Left forelimb (tissue), 1 donor: ENCODE measurements around the gene MT1A.
"Not testable (repeated sequence)": the region's sequence is repeated elsewhere in the genome, so short reads cannot be mapped to it uniquely, and the experiment has no call there.

Experiments used
- DNase-seq: peaks from one replicate; pipeline ENCODE4 v3.0.0-alpha.2; 2018; ENCODE audit warnings: low spot score

Gene MT1A

DNA sequence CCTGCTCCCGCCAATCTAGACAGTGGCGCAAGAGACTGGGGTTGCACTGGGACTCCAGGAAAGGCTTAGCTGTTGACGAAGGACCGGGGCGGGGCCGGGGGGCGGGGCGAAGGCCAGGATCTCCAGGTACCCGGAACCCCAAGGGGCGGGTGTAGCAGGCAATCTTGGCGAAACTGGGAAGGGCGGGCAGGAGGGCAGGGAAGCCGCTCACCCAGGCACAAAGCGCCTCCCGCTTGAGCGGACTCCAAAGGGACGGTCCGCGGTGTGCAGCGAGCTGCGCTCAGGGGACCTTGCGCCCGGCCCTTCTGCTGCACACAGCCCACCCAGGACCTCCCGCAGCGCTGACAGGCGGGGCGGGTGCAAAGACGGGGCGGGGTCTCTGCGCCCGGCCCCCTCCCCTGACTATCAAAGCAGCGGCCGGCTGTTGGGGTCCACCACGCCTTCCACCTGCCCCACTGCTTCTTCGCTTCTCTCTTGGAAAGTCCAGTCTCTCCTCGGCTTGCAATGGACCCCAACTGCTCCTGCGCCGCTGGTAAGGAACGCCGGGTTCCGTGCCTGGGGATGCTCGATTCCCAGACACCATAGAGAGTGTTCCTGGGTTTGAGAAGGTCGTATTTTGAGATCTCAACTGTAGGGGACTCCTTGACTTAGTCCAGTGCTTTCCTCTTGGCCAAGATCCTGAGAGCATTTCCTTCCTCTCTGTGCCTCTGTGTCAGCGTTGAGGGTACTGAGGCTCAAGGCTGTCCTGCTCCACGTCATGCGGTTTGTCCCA, 19.3 kb downstream of the MT1A start, which contains the start of gene MT1F:
Gene MT1F, plus strand, starts transcription at position 405 of the 772 bp plus-strand sequence. Its CDS starts 100 bp downstream, at position 505.
- DNase-seq = no peak

DNA sequence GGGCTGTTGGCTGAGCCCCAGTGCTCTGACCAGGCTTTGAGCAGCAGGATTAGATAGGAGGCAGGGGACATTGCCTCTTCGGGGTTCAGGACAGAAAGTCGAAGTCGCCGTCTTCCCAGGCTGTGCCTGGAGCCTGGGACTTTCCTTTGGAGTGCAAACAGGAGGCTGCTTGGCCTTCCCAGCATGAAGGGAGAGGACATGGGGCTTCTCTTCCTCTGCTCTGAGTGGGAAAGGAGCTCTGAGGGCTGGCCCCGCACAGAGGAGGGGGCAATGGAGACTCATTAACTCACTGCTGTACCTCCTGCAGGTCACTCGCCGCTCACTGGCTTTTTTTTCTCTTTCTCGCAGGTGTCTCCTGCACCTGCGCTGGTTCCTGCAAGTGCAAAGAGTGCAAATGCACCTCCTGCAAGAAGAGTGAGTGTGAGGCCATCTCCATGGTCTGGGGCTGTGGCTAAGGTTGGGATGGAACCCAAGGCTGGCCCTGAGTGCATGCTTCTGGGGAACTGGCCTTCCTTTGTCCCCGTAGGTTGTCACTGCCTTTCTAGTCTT, 19.9 kb downstream of the MT1A start:
- no peak for DNase-seq

DNA sequence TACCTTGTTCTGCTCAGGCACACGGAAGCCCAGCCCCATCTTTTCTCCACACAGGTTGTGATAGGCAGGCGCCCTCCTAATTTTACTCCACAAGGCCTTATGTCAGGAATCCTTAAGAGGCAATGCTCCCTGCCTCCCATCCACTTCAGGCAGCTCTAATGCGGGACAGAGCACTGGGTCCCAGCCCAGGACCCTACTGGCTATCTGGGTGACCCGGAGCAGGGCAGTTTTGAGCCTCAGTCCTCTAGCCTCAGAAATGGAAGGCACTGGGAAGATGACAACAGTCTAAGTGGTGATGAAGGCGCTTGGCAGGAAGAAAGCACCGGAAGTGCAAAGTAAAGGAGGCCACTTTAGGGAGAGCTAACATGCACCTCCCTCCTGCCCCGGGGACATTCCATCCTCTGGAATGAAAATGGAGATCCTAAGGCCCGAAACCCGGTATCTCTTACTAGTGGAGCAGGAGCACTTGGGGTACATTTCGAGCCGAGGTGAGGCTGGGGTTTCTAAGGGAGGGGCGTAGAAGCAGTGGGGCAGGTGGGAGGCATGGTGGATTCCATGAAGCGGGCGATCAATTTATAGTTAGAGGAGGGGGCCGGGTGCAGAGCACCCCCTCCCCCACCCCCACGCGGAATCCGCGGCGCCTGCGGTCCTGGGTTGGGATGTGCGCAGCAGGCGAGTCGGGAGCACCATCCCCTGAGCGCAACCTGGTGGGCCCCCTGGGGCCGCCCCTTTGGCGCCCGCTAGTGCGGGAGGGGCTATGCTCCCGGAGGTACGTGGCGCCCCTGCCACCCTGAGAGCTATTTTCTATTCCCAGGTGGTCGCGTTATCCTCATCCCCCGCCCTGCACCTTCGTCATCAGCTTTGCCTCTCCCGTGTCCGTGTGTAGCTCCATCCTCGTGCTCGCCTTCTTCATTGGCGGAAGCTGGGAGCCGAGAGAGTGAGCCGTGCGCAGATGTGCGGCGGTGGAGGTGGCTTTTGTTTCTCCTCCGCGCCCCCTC, 24.2 kb downstream of the MT1A start:
- no peak for DNase-seq

DNA sequence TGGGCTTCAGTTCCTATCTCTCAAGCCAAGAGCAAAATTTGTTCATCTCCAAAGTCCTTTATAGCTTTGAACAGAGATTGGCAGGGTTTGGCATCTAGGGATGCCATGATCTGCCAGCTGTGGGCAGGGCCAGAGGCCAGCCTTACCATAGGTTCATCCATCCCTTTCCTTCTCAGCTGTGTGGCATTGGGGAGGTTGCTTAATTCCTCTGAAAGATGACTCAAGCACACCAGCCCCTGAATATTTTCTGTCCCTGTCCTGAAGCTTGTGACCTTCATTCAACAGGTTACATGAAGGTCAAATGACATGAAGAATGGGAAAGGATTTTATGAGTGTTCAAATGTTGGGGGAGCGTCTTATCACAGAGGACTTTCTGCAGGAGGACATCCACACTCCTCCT, 26.0 kb downstream of the MT1A start:
- DNase-seq = no peak

DNA sequence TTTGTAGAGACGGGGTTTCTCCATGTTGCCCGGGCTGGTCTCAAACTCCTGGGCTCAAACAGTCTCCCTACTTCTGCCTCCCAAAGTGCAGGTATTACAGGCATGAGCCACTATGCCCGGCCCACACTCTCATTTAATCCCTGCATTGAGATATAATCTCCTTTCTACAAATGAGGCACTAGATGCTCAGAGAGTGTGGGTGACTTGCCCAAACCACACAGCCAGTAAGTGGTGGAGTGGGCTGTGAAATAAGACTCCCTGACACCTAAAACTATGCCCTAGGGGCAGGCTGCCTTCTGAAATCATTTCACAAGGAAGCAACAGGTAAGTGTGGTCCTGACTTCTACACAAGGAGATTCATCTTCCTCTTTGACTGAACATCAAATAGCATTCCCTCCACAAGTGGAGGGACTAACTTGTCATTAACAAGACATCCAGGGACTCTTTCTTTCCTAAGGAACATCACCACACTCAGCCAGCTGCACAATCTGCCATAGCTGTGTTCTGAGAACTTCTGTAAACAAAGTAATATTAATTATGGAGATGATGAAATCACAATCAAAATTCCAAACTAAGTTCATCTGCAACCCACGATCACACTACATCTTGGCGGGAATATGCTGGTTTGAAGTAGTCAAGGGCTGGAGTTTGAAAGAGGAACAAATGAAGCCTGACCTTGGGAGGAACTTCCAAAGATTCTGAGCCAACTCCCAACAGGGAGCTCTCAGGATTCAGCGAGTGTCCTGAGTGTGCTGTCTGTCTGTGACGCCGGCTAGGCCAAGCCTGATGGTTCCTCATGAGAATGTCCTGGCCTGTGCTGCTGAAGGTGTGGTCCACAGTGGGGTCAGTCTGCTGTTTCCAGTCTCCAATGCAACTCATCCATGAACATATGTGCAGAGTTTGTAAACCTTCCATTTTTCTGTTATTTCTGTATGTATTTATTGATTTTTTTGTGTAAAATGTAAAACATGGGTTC, 27.1 kb downstream of the MT1A start:
- DNase-seq = not testable (repeated sequence)

DNA sequence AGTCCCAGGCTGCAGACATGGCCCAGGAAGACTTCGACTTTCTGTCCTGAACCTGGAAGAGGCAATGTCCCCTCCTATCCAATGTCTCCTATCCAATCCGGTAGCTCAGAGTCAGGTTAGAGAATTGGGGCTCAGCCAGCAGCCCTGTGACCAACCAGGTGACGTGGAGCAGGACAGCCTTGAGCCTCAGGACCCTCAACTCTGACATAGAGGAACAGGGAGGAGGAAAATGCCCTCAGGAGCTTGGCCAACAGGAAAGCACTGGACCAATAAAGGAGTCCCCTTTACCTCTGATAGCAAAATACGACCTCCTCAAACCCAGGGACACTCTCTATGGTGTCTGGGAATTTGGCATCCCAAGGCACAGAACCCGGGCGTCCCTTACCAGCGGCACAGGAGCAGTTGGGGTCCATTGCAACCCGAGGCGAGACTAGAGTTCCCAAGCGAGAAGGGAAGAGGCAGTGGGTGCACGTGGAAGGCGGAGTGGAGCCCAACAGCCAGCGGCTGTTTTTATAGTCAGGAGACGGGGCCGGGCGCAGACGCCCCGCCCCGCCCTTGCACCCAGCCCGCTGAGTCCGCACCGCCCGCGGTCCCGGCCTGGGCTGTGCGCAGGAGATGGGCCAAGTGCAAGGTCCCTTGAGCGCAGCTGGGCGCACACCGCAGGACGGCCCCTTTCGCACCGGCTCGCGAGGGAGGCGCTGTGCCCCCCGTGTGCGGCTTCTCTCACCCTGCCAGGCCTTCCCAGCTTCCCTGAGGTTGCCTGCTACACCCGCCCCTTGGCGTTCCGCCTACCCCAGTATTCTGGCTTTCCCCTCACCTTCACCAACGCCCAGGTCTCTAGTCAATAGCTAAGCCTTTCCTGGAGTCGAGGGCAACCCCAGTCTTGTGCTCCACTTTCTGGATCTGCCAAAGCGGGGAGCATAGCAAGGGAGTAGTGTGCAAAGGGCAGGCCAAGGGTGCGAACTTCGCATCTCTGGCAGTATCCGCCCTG, 29.4 kb downstream of the MT1A start, which contains the start of gene MT1G:
Gene MT1G, minus strand, starts transcription at position 485 of the 991 bp plus-strand sequence. Its CDS starts 72 bp downstream, at position 413.
- no peak for DNase-seq

DNA sequence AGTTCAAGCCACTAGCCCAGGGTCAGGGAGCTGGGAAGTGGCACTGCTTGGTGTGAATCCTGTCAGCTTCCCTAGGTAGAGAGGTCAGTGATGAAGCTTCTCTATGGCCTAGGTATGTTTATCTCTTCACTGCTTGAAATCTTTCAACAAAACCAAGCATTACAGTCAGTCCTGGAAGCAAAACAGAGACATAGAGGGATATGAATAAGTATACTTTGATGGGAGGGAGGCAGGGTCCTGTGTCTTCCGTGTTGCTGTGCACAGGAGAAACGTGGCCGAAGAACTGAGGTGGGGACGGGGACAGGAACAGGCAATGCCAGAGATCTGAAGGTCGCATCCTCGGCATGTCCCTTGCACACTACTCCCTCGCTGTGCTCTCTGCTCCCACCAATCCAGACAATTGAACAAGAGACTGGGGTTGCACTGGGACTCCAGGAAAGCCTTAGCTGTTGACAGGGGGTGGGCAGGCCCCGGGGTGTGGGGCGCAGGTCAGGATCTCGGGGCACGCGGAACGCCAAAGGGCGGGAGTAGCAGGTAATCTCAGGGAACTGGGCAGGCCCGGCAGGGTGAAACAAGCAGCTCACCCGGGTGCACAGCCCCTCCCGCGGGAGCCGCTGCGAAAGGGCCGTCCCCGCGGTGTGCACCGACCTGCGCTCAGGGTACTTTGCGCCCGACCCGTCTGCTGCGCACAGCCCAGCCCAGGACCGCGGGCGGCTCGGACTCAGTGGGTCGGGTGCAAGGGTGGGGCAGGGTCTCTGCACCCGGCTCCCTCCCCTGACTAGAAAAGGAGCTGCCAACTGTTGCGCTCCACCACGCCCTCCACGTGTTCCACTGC, 30.8 kb downstream of the MT1A start, which contains the start of gene MT1H:
Gene MT1H, plus strand, starts transcription at position 810 of the 835 bp plus-strand sequence. CDS start 71 bp downstream, outside the sequence.
- no peak for DNase-seq

DNA sequence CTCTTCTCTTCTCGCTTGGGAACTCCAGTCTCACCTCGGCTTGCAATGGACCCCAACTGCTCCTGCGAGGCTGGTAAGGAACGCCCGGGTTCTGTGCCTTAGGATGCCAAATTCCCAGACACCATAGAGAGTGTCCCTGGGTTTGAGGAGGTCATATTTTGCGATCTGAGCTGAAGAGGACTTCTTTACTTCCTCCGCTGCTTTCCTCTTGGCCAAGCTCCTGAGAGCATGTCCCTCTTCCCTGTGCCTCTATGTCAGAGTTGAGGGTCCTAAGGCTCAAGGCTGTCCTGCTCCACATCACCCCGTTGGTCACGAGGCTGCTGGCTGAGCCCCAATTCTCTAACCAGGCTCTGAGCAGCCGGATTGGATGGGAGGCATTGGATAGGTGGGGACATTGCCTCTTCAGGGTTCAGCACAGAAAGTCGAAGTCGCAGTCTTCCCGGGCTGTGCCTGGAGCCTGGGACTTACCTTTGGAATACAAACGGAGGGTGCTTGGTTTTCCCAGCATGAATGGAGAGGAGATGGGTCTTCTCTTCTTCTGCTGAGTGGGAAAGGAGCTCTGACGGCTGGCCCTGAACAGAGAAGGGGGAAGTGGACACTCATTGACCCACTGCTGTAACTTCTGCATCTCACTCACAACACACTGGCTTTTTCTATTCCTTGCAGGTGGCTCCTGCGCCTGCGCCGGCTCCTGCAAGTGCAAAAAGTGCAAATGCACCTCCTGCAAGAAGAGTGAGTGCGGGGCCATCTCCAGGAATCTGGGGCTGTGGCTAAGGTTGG, 31.6 kb downstream of the MT1A start:
- DNase-seq = no peak

DNA sequence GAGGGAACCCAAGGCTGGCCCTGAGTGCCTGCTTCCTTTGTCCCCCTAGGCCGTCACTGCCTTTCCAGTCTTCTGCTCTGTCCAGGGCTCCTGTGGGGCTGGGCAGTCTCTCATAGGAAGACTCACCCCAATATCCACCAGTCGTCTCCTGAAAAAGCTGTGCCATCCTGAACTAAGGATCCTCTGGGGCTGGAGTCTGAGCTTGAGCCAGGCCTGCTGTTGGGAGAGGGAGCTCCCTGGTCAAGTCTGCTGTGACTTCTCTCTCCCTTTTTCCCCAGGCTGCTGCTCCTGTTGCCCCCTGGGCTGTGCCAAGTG, 32.1 kb downstream of the MT1A start:
- no peak for DNase-seq

DNA sequence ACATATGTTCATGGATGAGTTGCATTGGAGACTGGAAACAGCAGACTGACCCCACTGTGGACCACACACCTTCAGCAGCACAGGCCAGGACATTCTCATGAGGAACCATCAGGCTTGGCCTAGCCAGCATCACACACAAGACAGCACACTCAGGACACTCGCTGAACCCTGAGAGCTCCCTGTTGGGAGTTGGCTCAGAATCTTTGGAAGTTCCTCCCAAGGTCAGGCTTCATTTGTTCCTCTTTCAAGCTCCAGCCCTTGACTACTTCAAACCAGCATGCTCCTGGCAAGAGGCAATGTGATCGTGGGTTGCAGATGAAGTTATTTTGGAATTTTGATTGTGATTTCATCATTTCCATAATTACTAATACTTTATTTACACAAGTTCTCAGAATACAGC, 33.2 kb downstream of the MT1A start:
- not testable (repeated sequence) for DNase-seq

DNA sequence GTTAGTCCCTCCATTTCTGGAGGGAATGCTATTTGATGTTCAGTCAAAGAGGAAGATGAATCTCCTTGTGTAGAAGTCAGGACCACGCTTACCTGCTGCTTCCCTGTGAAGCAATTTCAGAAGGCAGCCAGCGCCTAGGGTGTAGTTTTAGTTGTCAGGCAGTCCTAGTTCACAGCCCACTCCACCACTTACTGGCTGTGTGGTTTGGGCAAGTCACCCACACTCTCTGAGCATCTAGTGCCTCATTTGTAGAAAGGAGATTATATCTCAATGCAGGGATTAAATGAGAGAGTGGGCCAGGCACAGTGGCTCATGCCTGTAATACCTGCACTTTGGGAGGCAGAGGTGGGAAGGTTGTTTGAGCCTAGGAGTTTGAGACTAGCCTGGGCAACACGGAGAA, 33.7 kb downstream of the MT1A start:
- DNase-seq = not testable (repeated sequence)

DNA sequence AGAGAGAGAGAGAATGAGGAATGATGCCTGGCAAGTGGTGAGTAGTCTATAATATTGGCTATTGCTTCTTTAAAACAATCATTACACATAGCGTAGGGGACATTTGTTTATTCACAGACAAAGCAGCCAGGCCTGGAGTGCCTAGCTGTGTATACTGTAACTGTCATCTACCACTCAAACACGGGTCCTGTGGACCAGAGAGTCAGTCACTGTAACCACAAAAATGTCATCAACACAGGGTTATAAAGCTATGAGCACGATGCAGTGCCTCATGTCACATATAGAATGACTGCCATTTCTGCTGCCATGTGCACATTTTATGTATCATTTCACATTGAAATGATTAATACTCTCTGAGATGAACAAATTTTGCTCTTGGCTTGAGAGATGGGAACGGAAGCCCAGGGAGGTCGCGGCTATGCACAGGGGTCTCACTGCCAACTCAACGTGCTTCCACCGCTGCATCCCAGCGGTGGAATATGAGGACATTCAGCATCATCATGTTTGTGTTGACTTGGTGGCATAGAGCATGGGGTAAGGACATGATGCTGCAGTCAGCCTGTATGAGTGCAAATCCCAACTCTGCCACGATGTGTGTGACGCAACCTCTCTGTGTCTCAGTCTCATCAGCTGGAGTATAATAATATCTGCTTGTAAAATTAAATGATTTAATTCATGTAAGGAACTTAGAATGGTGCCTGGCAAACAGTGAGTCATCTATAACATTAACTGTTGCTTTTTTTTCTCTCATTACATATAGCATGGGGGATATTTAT, 34.5 kb downstream of the MT1A start:
- DNase-seq = no peak

DNA sequence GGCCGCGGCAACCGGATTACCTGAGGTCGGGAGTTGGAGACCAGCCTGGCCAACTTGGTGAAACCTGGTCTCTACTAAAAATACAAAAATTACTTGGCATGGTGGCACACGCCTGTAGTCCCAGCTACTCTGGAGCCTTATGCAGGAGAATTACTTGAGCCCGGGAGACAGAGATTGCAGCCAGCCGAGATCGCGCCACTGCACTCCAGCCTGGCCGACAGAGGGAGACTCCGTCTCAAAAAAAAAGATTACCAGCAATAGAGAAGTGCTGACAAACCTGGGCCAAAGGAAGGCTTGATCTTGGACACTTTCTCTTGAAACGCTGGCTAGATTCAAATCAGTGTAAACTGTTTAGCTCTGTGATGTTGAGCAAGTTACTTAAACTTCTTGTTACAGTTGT, 35.5 kb downstream of the MT1A start:
- DNase-seq = no peak

DNA sequence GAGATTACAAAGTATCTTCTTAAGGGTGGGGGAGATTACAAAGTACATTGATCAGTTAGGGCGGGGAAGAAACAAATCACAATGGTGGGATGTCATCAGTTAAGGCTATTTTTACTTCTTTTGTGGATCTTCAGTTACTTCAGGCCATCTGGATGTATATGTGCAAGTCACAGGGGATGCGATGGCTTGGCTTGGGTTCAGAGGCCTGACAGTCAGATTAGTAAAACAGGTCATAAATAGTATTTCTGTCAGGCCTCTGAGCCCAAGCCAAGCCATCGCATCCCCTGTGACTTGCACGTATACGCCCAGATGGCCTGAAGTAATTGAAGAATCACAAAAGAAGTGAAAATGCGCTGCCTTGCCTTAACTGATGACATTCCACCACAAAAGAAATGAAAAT, 36.1 kb downstream of the MT1A start:
- not testable (repeated sequence) for DNase-seq

DNA sequence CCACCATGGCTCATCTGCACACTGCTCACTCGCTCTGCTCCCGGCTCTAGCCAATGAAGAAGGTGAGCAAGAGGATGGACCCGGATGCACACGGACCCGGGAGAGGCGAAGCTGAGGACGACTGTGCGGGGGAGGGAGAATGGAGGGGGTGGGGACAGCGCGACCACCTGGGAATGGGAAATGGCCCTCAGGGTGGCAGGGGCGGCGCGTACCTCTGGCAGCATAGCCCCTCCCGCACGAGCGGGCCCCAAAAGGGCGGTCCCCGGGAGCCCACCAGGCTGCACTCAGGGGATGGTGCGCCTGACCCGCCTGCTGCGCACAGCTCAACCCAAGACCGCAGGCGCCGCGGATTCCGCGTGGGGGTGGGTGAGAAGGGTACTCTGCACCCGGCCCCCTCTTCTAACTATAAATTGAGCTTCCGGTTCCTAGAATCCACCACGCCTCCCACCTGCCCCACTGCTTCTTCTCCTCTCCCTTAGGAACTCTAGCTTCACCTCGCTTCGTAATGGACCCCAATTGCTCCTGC, 37.3 kb downstream of the MT1A start:
- DNase-seq = no peak

DNA sequence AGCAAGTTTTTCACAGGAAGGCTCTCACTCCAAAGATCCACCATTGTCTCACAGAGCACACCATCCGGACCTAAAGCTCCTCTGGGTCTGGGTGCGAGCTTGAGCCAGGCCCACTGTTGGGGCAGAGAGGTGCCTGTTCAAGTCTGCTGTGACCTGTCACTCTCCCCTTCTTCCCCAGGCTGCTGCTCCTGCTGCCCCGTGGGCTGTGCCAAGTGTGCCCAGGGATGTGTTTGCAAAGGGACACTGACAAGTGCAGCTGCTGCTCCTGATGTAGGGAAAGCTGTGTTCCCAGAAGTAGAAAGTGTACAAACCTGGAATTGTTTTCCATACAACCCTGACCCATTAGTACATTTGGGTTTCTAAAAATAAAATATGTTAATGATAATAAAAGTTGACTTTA, 39.0 kb downstream of the MT1A start:
- DNase-seq = no peak

DNA sequence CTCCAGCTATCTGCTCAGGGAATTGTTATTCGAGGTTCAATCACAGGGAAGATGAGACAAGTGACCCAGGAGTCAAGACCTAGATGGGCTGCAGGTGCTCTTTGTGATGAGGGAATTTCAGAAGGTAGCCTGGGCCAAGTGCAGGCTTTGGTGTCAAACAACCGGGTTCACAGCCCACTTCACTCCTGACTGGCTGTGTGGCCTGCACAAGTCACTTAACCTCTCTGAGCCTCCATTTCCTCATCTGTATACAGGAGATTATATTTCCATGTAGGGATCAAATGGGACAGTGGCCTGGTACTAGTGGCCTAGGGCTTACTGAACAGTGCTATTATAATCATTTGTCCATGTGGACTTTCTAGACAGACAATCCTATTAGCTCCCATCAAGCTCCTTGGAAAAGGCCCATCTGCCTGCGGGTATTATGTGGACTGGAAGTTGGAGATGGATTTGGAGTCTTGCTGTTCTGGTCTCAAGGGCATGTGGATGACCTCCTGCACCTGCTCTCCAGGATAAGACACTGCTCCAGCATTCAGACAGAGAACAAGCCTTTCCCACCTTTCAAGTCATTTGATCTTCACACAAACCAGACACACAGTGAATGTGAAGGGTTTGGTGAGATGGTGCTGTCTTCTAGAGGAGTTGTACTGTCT, 40.7 kb downstream of the MT1A start:
- DNase-seq = no peak
